GM21381 (cell line): Measurements from ENCODE around the gene LHPP.
"Not testable (repeated sequence)": the region's sequence is repeated elsewhere in the genome, so short reads cannot be mapped to it uniquely, and the experiment has no call there.

Experiments used
- ATAC-seq: cut with Tn5 transposase; IDR thresholded peaks from one replicate; pipeline ENCODE4 v1.9.1; 2021; ENCODE audit warnings: mild to moderate bottlenecking, moderate library complexity; ENCODE audit not compliant: unreplicated experiment

Gene LHPP

GRCh38 chr10:124602646-124603365, 141.2 kb downstream of the LHPP start:
- no peak for ATAC-seq

DNA sequence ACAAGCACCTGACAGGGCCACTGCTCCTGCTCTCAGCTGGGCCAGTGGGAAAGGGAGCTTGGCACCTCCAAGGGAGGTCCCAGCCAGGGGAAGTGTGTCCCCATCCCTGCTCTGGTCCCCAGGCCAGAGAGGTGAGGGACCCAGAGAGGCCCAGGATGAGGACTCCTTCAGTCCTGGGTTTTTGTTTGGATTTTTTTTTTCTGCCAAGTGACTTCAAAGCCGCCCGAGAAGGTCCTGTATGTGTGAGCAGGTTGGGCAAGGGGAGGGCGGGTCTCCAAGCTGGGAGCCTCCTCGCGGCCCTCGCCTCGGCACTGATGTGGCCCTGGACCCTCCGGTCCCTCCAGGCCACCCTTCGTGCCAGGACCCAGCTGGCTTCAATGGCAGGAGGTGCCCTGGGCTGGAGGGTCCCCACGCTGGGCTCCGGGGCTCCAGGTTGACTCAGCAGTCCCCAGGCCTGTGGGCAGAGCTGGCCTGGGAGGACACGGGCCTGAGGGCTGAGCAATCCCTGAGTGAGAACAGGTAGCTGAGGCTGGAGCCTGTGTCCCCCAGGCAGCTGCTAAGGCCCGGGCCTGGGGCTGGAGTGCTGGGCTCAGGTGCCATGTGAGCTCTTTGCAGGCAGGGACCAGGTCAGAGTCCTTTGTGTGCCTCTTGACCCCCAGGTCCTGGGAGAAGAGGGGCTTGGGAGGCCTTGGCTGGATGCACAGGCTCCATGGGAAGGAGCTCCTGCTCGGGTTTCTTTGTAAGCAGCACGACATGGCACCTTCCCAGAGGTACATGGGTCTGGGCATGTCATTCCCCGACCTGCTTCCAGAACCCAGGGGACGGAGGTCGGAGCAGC, 142.0 kb downstream of the LHPP start:
- no peak for ATAC-seq

DNA sequence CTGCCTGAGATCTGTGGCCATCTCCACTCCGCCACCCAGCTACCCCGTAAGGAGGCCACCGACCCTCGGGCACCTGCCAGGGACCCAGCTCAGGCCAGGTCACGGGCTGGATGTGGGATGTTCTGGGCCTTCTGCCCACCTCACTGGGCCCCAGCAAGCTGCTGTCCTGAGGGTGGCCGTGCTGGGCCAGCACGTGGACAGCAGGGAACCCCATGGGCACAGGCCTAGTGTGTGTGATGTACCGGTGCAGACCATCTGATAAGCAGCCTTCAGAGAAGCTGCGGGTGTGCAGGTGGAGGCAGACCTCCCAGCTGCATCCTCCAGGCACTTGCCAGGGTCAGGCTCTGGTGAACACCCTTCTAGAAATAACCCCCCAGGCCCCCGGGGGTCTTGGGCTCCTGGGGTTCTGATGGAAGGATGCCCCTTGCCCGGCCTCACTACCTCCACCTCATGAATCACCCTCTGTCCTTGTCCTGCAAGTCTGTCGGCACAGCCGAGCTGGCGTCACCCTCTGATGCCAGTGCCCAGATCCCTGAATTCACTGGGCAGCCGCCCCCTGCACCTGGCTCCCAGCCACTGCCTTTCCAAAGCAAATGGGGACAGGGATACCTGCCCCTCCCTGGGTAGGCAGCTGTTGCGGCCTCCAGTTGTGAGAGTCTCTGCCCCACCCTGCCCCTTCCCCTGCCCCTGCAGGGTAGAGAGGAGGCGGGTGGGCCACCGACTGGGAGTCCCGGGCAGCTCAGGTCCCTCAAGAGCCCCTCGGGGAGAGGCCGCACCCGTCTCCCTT, 142.8 kb downstream of the LHPP start:
- ATAC-seq: no peak

DNA sequence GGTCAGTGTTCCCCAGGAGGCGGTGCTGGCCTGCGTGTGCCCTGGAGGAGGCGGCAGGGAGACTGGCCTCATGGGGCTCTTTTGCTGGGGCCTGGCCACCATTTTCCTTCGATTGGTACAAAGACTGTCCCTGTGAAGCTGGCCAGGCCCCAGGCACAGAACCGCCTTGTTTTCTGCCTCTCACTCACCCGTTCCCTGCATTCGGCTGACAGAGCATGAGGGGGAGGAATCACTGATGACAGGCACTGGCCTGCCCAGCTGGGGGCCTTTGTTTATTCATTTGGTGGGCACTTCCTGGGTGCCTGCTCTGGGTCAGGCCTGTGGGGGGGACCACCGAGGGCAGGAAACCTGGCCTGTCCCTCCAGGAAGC, 143.4 kb downstream of the LHPP start:
- ATAC-seq: no peak

- no peak for ATAC-seq
Observed at GRCh38 chr10:124605481-124605855, 143.8 kb downstream of the LHPP start.

DNA sequence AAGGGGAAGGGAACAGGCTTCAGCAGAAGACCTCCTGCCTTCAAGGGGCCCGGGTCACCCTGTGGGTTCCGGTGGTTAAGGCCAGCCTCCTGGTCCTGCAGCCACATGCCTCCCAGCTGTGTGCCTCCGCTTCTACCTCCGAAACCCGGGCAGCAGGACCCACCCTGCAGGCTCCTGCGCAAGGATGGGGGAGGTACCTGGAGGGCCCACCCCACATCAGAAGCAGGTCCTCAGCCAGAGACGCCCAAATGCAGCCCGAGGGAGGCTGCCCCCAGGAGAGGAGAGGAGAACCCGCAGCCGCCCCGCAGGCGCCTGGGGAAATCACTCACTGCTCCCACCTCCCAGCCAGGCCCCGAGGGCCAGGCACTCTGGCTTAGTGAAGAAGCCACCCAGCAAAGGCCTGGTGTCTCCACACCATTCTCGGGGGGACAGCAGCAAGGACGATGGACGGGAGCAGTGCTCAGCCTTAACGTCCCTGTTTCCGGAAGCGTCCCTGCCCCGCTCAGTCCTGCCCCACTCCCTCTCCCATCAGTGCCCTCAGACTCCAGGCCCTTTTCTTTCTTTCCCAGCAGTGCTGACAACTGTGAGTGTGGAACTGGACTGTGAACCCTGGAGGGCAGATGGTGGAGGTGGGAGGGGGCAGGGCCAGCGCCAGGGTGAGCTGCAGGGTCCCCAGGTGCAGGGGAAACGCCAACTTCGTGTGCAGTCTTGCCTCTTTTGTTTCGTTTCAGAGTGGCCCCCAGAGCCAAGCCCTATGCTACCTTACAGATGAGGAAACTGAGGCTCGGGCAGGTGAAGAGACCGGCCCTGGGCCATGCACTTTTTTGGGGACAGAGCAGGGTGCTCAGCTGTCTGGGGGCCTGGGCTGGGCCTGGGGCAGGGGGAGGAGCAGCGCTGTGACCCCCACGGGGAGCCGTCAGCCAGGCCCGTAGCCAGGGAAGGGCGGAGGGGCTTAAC, 144.5 kb downstream of the LHPP start:
- no peak for ATAC-seq

DNA sequence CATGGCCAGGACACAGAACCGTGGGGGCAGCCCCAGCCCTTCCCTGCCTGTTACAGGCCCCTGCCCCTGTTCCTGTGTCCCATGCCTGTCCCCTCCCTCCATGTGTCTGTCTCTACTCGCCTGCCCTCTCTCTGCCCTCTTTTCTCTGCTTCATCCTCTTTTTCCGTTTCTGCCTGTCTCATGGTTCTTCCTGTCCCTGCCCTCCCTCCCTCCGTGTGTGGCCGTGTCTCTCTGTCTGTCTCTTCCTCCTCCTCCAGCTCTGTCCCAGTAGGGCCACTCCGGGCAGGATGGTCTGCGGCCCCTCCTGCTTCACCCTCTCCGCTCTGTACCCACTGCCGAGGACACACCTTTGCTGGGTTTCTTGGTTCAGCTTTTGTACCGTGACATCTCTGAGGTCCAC, 145.2 kb downstream of the LHPP start:
- no peak for ATAC-seq

GRCh38 chr10:124607693-124608092, 146.1 kb downstream of the LHPP start:
- ATAC-seq: no peak

GRCh38 chr10:124608093-124608721, 146.6 kb downstream of the LHPP start:
- no peak for ATAC-seq

- ATAC-seq: no peak
Observed at GRCh38 chr10:124609698-124610097, 148.1 kb downstream of the LHPP start.

GRCh38 chr10:124610186-124610585, 148.6 kb downstream of the LHPP start:
- not testable (repeated sequence) for ATAC-seq

- not testable (repeated sequence) for ATAC-seq
Observed at GRCh38 chr10:124610851-124611250, 149.2 kb downstream of the LHPP start.

- ATAC-seq: no peak
Observed at GRCh38 chr10:124611738-124612137, 150.1 kb downstream of the LHPP start.

DNA sequence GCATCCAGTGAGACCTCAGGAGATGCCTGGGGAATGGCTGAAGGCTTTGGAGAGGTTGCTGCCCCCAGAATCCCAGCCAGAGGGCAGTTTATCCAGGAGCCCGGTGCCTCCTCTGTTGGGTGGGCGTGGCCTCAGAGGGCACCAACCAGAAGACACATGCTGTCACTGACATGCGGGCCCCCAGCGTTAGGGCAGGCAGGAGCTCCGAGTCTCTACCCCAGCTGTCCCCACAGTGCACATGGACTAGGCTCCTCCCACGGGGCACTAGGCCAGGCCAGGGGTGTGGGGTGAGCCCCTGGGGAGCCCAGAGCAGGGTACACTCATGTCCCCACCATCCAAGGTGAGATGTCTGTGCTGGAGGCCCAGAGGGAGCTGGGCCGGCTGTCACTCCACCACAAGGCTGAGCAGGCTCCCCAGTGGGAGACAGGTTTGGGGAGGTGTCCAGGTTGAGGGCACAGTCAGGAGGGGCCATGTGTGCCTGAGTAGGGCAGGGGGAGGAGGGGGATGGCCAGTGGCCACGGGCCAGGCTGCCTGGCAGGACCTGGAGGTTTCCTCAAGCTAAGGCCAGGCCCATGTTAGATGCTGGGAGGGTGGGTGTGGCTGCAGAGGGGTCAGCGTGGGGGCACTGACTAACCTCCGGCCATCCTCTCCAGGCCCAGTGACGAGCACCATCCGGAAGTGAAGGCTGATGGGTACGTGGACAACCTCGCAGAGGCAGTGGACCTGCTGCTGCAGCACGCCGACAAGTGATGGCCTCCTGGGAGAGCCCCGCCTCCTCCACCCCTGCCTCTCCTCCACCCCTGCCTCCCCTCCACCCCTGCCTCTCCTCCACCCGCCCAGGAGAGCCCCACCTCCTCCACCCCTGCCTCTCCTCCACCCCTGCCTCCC, 151.2 kb downstream of the LHPP start:
- ATAC-seq: no peak

GRCh38 chr10:124614003-124614659, 152.5 kb downstream of the LHPP start:
- peak; percentile 55 for ATAC-seq

GRCh38 chr10:124615259-124615658, 153.6 kb downstream of the LHPP start:
- no peak for ATAC-seq

DNA sequence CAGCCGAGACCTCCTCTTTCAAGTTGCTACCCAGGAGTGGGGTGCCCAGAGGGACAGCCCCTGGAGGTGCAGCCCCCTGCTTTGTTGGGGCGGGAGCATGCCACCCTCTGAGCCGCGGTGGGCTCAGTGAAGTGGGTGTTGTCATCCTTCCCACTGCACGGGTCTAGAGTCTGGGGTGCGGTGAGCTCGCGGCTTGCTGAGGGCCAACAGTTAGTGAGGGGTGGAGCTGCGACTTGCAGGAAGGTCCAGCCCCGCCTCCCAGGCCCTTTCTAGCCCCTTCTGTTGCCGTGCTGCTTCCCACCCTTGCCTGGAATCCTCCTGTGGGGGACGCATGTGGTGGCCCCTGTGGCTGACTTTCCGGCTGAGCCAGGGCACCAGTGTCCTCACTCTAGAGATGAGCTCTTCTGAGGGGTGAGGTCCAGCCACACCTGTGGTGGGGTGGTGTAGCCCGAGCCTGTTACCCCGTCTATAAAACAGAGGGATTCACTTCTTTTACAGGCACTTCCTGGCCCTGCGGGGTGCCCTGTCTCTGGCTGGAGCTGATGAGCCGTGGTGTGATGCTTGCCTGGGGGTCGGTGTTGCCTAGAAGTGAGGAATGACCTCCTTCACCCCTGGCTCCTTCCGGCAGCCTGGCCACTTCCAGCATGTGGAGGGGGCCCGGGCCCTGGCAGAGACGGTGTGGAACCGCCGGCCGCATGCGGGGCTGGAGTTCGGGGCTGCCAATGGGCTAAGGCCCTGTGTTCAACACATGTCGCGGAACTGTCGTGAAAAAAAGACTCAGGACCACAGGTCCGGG, 154.6 kb downstream of the LHPP start:
- no peak for ATAC-seq

DNA sequence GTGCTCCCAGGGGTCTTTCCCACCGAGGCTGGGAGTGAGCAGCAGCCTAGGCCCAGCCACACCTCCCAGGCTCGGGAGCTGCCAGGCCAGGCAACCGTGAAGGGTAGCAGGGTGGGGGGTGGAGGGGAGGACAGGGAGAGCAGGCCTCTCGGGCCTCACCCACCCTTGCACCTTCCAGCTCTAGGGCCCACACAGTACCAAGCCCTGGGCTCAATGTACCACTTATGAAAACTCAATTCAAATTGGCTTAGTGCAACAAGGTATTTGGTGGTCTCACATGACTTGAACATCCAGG, 155.2 kb downstream of the LHPP start:
- ATAC-seq: no peak
